ENCODE measurements around the gene TRIM10. TPM values are rescaled to one million over a fixed set of nuclear protein-coding genes. Genes with fewer than 3 reads are reported as not detected.
A peak's percentile ranks its signal among the peaks of the same experiment; 100 is the strongest.

TRIM10 gene
- polyA plus RNA-seq, 3 donors: not detected

GRCh38 chr6:30102414-30102969, 58.5 kb downstream of the TRIM10 start:
- H3K4me3 Mint-ChIP-seq: peak overlapping the region; percentile 81 to 97
- H3K9me3 Mint-ChIP-seq: peaks cover 0 to 28% (median 12%) of the 10 kb centered on the region in 7 donors
- TF ChIP-seq, protein P1, sequence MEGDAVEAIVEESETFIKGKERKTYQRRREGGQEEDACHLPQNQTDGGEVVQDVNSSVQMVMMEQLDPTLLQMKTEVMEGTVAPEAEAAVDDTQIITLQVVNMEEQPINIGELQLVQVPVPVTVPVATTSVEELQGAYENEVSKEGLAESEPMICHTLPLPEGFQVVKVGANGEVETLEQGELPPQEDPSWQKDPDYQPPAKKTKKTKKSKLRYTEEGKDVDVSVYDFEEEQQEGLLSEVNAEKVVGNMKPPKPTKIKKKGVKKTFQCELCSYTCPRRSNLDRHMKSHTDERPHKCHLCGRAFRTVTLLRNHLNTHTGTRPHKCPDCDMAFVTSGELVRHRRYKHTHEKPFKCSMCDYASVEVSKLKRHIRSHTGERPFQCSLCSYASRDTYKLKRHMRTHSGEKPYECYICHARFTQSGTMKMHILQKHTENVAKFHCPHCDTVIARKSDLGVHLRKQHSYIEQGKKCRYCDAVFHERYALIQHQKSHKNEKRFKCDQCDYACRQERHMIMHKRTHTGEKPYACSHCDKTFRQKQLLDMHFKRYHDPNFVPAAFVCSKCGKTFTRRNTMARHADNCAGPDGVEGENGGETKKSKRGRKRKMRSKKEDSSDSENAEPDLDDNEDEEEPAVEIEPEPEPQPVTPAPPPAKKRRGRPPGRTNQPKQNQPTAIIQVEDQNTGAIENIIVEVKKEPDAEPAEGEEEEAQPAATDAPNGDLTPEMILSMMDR (IDR thresholded peaks at IDR 0.05): no peak
- WGBS (ENCODE audit: insufficient coverage): no CpG with 5 or more reads among the region's 15 CpGs
- H3K36me3 ChIP-seq (replicated peaks in 1 of 2; ENCODE audit: control insufficient read depth in 1 of 2, insufficient read depth in 2 of 2, low read length in 2 of 2): no peaks in the 10 kb centered on the region
- H3K27me3 ChIP-seq (ENCODE audit: control insufficient read depth in 2 of 2, insufficient read depth in 2 of 2, low read length in 2 of 2): peaks cover 53 to 71% of the 10 kb centered on the region in 2 donors
- H3K9me3 ChIP-seq (replicated peaks in 1 of 2; ENCODE audit: control insufficient read depth in 1 of 2, insufficient read depth in 1 of 2, low read length in 2 of 2): peaks cover 0 to 7% of the 10 kb centered on the region in 2 donors
- no peaks in the 10 kb centered on the region for H4K20me1 ChIP-seq (ENCODE audit: insufficient read depth, low read length)
- peak overlapping the region; percentile 53 for H3K9ac ChIP-seq (ENCODE audit: insufficient read depth, low read length, poor library complexity, severe bottlenecking)
- intact Hi-C loops (cut with micrococcal nuclease): loop anchor here (2.0 to 5.0 kb wide), 4 partner anchors 26 to 295 kb away; partner anchors contain the start of gene PPP1R11 (in 1 of the 2)
- H3K4me2 ChIP-seq (replicated peaks; ENCODE audit: extremely low read depth, low read length, poor library complexity, severe bottlenecking): peak overlapping the region; percentile 83
- peaks cover 34 to 38% of the 10 kb centered on the region in 2 donors for H3K4me1 ChIP-seq (ENCODE audit: control insufficient read depth in 1 of 2, insufficient read depth in 2 of 2, low read length in 2 of 2)
- peaks cover 64 to 78% (median 64%) of the 10 kb centered on the region in 3 donors for H3K27me3 Mint-ChIP-seq (ENCODE audit: low read depth in 3 of 3)
- peak overlapping the region; percentile 43 to 80 (median 60) for H3K27ac Mint-ChIP-seq
- H2AFZ ChIP-seq (ENCODE audit: insufficient read depth, low read depth, low read length, poor library complexity, severe bottlenecking): peak overlapping the region; percentile 93
- DNase-seq: peak; percentile 10 to 70 (median 46)
- H3K79me2 ChIP-seq (ENCODE audit: insufficient read depth, low read length): no peaks in the 10 kb centered on the region
- H3K27ac ChIP-seq (ENCODE audit: low read depth in 1 of 2, low read length in 2 of 2): peak overlapping the region in 1 of 2 donors; percentile 43
- H3K36me3 Mint-ChIP-seq: peaks cover 12 to 14% of the 10 kb centered on the region in 2 donors
- peaks cover 37% of the 10 kb centered on the region for H3K4me1 Mint-ChIP-seq
- H3K4me3 ChIP-seq (replicated peaks in 1 of 3; ENCODE audit: low read depth in 2 of 3, low read length in 3 of 3): peak overlapping the region; percentile 29 to 77 (median 34)

Small RNA genes lying within 50 kb of the gene (small RNA-seq; reads per million reads assigned to genes)
- not detected for gene RF00554 (ENCODE audit: insufficient read length, low read depth)

Other genes starting within 250 kb of the TRIM10 start
- 1,000 to 10,000 TPM; 1,518 to 2,788 (median 1,574) TPM for gene HLA-A, start 218.7 kb downstream of the TRIM10 start, polyA plus RNA-seq
- gene POLR1H, start 99.9 kb downstream of the TRIM10 start, polyA plus RNA-seq: 10 to 100 TPM; 36.2 to 62.4 (median 45.0) TPM
- gene PPP1R11, start 94.0 kb downstream of the TRIM10 start, polyA plus RNA-seq: 100 to 1,000 TPM in 1 of 3 donors, 10 to 100 TPM in 2; 49.3 to 107 (median 67.7) TPM
- gene RNF39, start 85.4 kb downstream of the TRIM10 start, polyA plus RNA-seq: under 1 TPM in 1 of 3 donors, not detected in 2; 0.04 TPM
- gene TRIM31, start 48.1 kb downstream of the TRIM10 start, polyA plus RNA-seq: not detected
- gene TRIM40, start 25.1 kb downstream of the TRIM10 start, polyA plus RNA-seq: not detected
- gene TRIM15, start 2.3 kb upstream of the TRIM10 start, polyA plus RNA-seq: not detected
- 10 to 100 TPM; 16.4 to 26.4 (median 26.0) TPM for gene TRIM26, start 52.2 kb upstream of the TRIM10 start, polyA plus RNA-seq
- gene TRIM39, start 165.7 kb upstream of the TRIM10 start, polyA plus RNA-seq: 10 to 100 TPM in 1 of 3 donors, 1 to 10 TPM in 2; 3.5 to 16.3 (median 3.6) TPM
- 10 to 100 TPM; 59.2 to 63.6 (median 59.5) TPM for gene RPP21, start 183.9 kb upstream of the TRIM10 start, polyA plus RNA-seq